Pancreas (tissue), 10 donors: Measurements from ENCODE around the gene PRKAR2B. TPM values are rescaled to one million over a fixed set of nuclear protein-coding genes. Genes with fewer than 3 reads are reported as not detected.
A peak's percentile ranks its signal among the peaks of the same experiment; 100 is the strongest.

Source experiments
- ATAC-seq, 4 donors: fragments of 200-7000 bp; cut with Tn5 transposase; one replicate each; pipeline versions ENCODE4 v1.8.0 to v1.9.1; 2020; ENCODE audit warnings: mild to moderate bottlenecking in 4 of 4, moderate library complexity in 4 of 4
- DNase-seq, 6 donors: peaks; one replicate each; pipeline ENCODE4 v3.0.0-alpha.2; 2020
- FAIRE-seq: peaks from 2 replicates; lab custom pipeline; 2012; peaks lifted over from hg19 to GRCh38; lab: Jason Lieb, UNC
- H3K27ac ChIP-seq, 4 donors: fragments of 200-600 bp; sonication (generic); 1 replicate in 3 of 4; 2 replicates in 1 of 4; pipeline versions ENCODE4 v1.5.0 to v1.8.0; 2020
- H3K27me3 ChIP-seq, 4 donors: fragments of 200-600 bp; one replicate each; pipeline ENCODE4 v1.8.0; 2021
- H3K36me3 ChIP-seq, 3 donors: fragments of 200-600 bp; sonication (generic) in 1 of 3; one replicate each; pipeline versions ENCODE4 v1.5.0 to v1.8.0; 2020 to 2021
- H3K4me1 ChIP-seq, 3 donors: fragments of 200-600 bp; one replicate each; pipeline ENCODE4 v1.8.0; 2021
- H3K4me3 ChIP-seq, 4 donors: fragments of 200-600 bp; sonication (generic) in 2 of 4; one replicate each; pipeline versions ENCODE4 v1.5.0 to v1.8.0; 2020 to 2021
- H3K9me3 ChIP-seq, 4 donors: fragments of 200-600 bp; one replicate each; pipeline ENCODE4 v1.8.0; 2021
- CTCF ChIP-seq, 4 donors: fragments of 200-600 bp; sonication (generic) in 3 of 4; IDR thresholded peaks; one replicate each; pipeline versions ENCODE4 v1.5.0 to v1.8.0; 2021; ENCODE audit warnings: antibody characterized with exemption in 4 of 4
- WGBS, 2 donors: extraction: QIAGEN DNeasy Blood & Tissue Kit; methylation state at CpG; one replicate each; pipeline ENCODE4 v1.1.7; 2013; 5-methylcytosine and 5-hydroxymethylcytosine counted together
- intact Hi-C, 3 donors: fragments of 100-400 bp; cut with DNase I; formaldehyde crosslinking; loops; one replicate each; pipeline versions ENCODE4 v1.11.1 to v1.14.2; 2022
- polyA plus RNA-seq, 2 donors: library from polyadenylated mRNA; stranded (reverse); fragments of 200-250 nt; gene quantifications; one replicate each; pipeline ENCODE4 v1.2.3, GENCODE V29; 2013
- total RNA-seq, 6 donors: library from RNA; stranded (reverse); fragmentation: NEBNext Ultra II Directional in 4 of 6; extraction: Animal tissue kit (Norgen Biotek cat#: 25700) in 4 of 6; gene quantifications; one replicate each; pipeline versions ENCODE4 v1.2.1 to v1.2.4, GENCODE V29; 2021 to 2023
- donor health status: healthy with polysubstance abuse.
- donor health status: DM: no; HTN: no; CAD: no; lungs with moderate emphysema.
- donor health status: DM: no; HTN: no; CAD: no.
- donor health status: control.
- donor health status: control.
- donor health status: Bipolar disorder and iron deficiency.
- donor health status: DM: yes; HTN: yes; CAD: no.
- donor health status: DM: no; HTN: no; CAD: no.
- donor health status: DM: no; HTN: no; CAD: no.
- donor health status: DM: yes; HTN: yes; CAD: no.

PRKAR2B gene
- total and polyA plus RNA-seq, 8 donors = 5.8 to 9.9 (median 7.6) TPM

GRCh38 chr7:107046491-107047259 is 2.2 kb downstream of the PRKAR2B start:
- Histone ChIP-seq H3K4me1 (peaks cover 4 to 8% (median 7%) of the 10 kb centered on the region in 3 donors), H3K27ac (no peak overlapping the region), H3K36me3 (no peaks in the 10 kb centered on the region), H3K4me3 (peak overlapping the region in 2 of 4 donors; percentile 0 to 69), H3K27me3 (peaks cover 0 to 3% (median 0%) of the 10 kb centered on the region in 4 donors), H3K9me3 (no peaks in the 10 kb centered on the region)
- no peak for FAIRE-seq
- intact Hi-C loops = no loop called here
- no peak for TF ChIP-seq CTCF (IDR thresholded peaks at IDR 0.05)
- 60 to 68% methylated on average over 7 of the region's 7 CpGs for WGBS, 2 donors
- no peak for DNase-seq
- no peak for ATAC-seq

- WGBS, 2 donors = 52 to 57% methylated on average over 10 of the region's 10 CpGs
- no peaks in the 10 kb centered on the region for H3K9me3 ChIP-seq
- no peak overlapping the region for H3K27ac ChIP-seq
- intact Hi-C loops = no loop called here
- TF ChIP-seq CTCF (IDR thresholded peaks at IDR 0.05) = no peak
- no peak overlapping the region for H3K4me3 ChIP-seq
- ATAC-seq (no peak), FAIRE-seq (no peak), DNase-seq (no peak)
- H3K4me1 ChIP-seq = peaks cover 4 to 8% (median 7%) of the 10 kb centered on the region in 3 donors
- H3K27me3 ChIP-seq = peaks cover 0 to 3% (median 0%) of the 10 kb centered on the region in 4 donors
- H3K36me3 ChIP-seq = no peaks in the 10 kb centered on the region
These were observed 3.6 kb downstream of the PRKAR2B start for GRCh38 chr7:107047902-107048782.

- Histone ChIP-seq H3K27ac (no peak overlapping the region), H3K27me3 (peaks cover 0 to 3% (median 0%) of the 10 kb centered on the region in 4 donors), H3K9me3 (no peaks in the 10 kb centered on the region), H3K4me1 (peaks cover 0 to 8% (median 7%) of the 10 kb centered on the region in 3 donors), H3K36me3 (no peaks in the 10 kb centered on the region), H3K4me3 (no peak overlapping the region)
- FAIRE-seq (no peak), ATAC-seq (no peak), DNase-seq (no peak)
- intact Hi-C loops = no loop called here
- 87 to 94% methylated on average over 4 of the region's 4 CpGs for WGBS, 2 donors
- TF ChIP-seq CTCF (IDR thresholded peaks at IDR 0.05) = no peak
These were observed 4.4 kb downstream of the PRKAR2B start for GRCh38 chr7:107048783-107049418.

- Histone ChIP-seq H3K27ac (no peak overlapping the region), H3K36me3 (no peaks in the 10 kb centered on the region), H3K4me1 (peaks cover 0 to 8% (median 7%) of the 10 kb centered on the region in 3 donors), H3K4me3 (no peak overlapping the region), H3K9me3 (no peaks in the 10 kb centered on the region), H3K27me3 (peaks cover 0 to 3% (median 0%) of the 10 kb centered on the region in 4 donors)
- no peak for ATAC-seq
- intact Hi-C loops = no loop called here
- no peak for TF ChIP-seq CTCF (IDR thresholded peaks at IDR 0.05)
- WGBS, 2 donors = 90% methylated on average over 1 of the region's 1 CpG
- FAIRE-seq = no peak
- no peak for DNase-seq
These were observed 5.0 kb downstream of the PRKAR2B start for GRCh38 chr7:107049480-107049879.
